M059J (cell line): Measurements from ENCODE around the gene MYCN. TPM values are rescaled to one million over a fixed set of nuclear protein-coding genes. Genes with fewer than 3 reads are reported as not detected.
"Not testable (repeated sequence)": the region's sequence is repeated elsewhere in the genome, so short reads cannot be mapped to it uniquely, and the experiment has no call there.

Source experiments
- DNase-seq: peaks from one replicate; pipeline ENCODE4 v3.0.0-alpha.2; 2012; ENCODE audit warnings: low read depth
- total RNA-seq: library from RNA; depleted of rRNA; stranded (reverse); fragments of >200 nt; shearing (Covaris generic); gene quantifications from 2 replicates; pipeline ENCODE4 v1.2.3, GENCODE V29; 2014

Gene MYCN
- total RNA-seq, 1 experiment from 2014 or later = not detected

GRCh38 chr2:15907461-15908324 lies 32.7 kb upstream of the MYCN start:
- DNase-seq = no peak

GRCh38 chr2:15908371-15908770 lies 32.0 kb upstream of the MYCN start:
- no peak for DNase-seq

DNA sequence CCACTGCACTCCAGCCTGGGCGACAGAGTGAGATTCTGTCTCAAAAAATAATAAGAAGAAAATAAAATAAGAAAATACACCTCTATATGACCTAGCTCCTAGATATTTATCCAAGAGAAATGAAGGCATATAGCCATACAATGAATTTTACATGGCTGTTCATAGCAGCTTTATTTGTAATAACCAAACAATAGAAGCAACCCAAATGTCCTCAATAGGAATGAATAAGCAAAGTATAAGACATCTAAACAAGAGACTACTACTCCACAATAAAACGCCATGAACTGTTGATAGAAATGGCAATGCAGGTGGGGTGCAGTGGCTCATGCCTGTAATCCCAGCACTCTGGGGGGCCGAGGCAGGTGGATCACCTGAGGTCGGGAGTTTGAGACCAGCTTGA lies 31.2 kb upstream of the MYCN start:
- DNase-seq = no peak

DNA sequence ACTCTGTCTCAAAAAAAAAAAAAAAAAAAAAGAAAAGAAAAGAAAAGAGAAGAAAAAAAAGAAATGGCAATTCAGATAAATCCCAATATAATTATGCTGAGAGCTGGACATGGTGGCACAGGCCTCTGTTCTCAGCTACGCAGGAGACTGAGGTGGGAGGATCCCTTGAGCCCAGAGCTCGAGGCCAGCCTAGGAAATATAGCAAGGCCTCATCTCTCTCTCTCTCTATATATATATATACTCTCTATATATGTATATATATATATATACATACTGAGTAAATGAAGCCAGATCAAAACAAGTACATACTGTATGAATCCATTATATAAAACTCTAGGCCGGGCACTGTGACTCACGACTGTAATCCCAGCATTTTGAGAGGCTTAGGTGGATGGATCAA lies 30.6 kb upstream of the MYCN start:
- no peak for DNase-seq

DNA sequence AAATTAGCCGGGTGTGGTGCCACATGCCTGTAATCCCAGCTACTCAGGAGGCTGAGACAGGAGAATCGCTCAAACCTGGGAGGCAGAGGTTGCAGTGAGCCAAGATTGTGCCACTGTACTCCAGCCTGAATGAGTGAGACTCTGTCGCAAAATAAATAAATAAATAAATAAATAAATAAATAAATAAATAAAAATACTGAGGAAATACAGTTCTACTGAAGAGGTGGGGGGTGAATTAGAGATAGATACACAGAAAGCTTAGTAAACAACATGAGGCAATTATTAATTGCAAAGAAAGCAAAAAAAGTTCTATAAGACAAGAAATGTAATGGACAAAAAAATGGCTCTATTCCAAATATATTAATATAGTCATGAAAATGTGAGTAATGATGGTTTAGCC lies 29.1 kb upstream of the MYCN start:
- not testable (repeated sequence) for DNase-seq

DNA sequence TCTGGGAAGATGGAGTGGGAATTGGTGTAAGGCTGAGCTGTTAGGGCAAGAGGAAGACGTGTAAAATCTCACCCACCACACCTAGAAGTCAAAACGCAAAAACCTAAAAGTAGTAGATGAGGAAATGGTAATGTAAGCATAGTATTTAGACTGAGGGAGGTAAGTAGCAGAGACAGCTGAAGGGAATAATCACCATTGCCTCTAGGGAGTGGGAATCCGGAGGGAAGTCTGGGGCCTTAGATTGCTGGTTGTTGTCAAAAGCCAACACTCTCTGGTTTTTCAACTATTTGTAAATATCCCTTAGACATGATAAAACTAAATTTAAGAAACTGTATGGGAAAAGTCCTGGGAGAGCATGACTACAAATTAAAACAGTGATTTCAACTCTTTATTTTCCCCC lies 28.7 kb upstream of the MYCN start:
- no peak for DNase-seq

GRCh38 chr2:15912203-15912602 lies 28.1 kb upstream of the MYCN start:
- DNase-seq = peak; percentile 87

- DNase-seq = peak; percentile 14
Observed at GRCh38 chr2:15913146-15913545, 27.2 kb upstream of the MYCN start.

GRCh38 chr2:15914596-15915385 lies 25.6 kb upstream of the MYCN start:
- DNase-seq = no peak

- DNase-seq = peak; percentile 39
Observed at GRCh38 chr2:15915546-15915945, 24.8 kb upstream of the MYCN start.

GRCh38 chr2:15916336-15916735 lies 24.0 kb upstream of the MYCN start:
- no peak for DNase-seq

GRCh38 chr2:15918761-15919356 lies 21.5 kb upstream of the MYCN start:
- DNase-seq = no peak

GRCh38 chr2:15919716-15920434 lies 20.5 kb upstream of the MYCN start:
- DNase-seq = peak; percentile 50

DNA sequence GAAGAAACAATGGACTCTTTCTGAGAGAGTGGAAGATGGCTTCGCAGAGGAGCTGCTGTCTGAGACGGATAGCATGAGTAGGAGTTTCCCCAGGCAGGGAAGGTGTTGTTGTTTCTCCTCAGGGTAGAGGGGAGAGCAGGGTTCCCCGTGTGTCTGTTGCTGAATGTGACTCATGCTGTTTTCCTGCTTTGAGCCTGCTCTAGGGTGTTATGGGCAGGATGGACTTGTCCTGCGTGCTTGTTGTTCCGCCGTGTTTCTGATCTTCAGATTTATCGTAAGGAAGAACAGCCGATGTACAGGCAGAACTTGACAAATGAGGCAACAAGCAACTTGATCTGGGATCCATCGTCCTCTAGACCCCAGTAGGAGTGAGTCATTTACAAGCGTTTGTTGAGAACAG lies 19.7 kb upstream of the MYCN start:
- DNase-seq = no peak

DNA sequence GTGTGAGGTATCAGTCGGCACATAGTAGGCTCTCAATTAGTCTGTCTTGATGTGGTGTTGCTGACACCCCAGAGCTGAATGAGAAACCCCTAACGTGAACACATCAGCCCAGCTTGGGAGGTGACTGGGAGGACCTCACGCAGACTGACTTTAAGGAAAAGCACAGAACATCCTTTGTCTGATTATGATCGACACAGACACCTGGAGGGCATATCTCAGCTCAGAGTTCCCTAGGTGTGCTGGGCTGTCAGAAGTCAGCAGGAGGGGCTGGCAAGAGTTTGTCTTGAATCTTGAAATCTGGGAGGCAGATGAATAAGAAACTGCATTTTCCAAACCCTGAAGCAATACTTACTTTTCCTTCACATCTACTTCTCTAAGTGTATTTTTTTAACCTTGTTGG lies 16.8 kb upstream of the MYCN start:
- DNase-seq = no peak

- DNase-seq = no peak
Observed at GRCh38 chr2:15925819-15926218, 14.5 kb upstream of the MYCN start.

DNA sequence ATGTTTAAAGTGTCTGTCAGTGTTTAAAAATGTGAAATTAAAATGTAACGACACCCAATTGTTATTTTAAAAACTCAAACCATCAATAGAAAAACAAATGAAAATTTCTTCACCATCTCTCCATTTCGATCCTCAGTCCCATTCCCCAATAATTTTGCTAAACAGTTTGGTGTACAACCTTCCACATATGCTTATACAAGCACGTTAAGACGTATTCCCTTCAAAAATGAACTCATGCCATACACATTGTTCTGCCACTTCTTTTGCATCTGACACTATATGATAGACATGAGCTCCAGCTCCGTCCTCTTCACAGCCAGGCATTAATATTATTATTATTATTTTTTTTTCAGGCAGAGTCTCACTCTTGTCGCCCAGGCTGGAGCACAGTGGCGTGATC lies 14.1 kb upstream of the MYCN start:
- DNase-seq = no peak

GRCh38 chr2:15927551-15928218 lies 12.7 kb upstream of the MYCN start:
- DNase-seq = no peak

- not testable (repeated sequence) for DNase-seq
Observed at GRCh38 chr2:15929008-15929407, 11.3 kb upstream of the MYCN start.

DNA sequence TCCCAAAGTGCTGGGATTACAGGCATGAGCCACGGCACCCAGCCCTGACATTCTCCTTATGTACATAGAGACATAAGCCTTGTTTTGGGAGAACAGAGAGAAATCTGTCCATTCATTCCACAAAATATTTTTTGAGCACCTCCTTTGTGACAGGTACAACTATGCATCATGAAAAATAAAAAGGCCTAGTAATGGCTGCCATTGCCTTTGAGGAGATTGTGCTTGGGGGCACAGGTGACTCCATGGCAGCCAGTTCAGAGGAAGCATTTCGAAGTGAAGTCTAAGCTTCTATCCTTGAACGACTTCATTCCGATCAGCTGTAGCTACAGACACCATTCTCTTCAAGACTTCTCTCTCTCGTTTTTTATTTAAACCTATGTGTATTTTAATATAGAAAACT lies 10.5 kb upstream of the MYCN start:
- DNase-seq = no peak

GRCh38 chr2:15930589-15931318 lies 9.6 kb upstream of the MYCN start:
- no peak for DNase-seq
